ENCODE measurements around the gene MIOS. TPM values are rescaled to one million over a fixed set of nuclear protein-coding genes. Genes with fewer than 3 reads are reported as not detected.

The MIOS gene
- total and polyA plus RNA-seq, 9 of the 15 experiments (the other 6 are each of a cell fraction or from before 2014, with no cell fraction given) = 7.8 to 47.8 (median 30.6) TPM

DNA sequence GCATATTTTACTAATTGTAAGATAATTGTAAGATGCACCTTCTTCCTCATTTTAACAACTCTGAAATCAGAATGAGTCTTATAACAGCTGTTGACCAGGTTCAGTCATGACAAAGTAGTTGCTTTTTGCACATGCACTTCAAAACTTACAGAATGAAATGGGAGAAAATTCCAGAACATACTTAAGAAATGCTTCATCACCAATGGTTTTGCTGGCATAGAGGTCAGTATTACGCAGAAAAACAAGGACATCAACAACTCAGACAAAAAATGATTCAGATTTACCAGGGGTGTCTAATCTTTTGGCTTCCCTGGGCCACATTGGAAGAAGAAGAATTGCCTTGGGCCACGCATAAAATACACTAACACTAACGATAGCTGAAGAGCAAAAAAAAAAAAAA, 44.3 kb upstream of the MIOS start:
- no peaks in the 10 kb centered on the region for H3K4me1 ChIP-seq (replicated peaks in 1 of 2; ENCODE audit: control insufficient read depth in 2 of 2, insufficient read depth in 2 of 2, low read length in 2 of 2)
- in situ Hi-C loops (cut with MboI) (no loop called here), intact Hi-C loops (cut with micrococcal nuclease) (loop anchor here (10.0 kb wide), 1 partner anchor 772 kb away; no protein-coding TSS in a partner anchor)
- H3K9me3 ChIP-seq (replicated peaks; ENCODE audit: control insufficient read depth, insufficient read depth, low read depth, low read length) = no peaks in the 10 kb centered on the region
- FAIRE-seq = no peak
- no peaks in the 10 kb centered on the region for H3K79me2 ChIP-seq (ENCODE audit: control insufficient read depth, insufficient read depth, low read length)
- H3K4me3 ChIP-seq = no peak overlapping the region
- BruUV-seq (replicated peaks) = no TSS peak
- TF ChIP-seq ZNF644 (tag; IDR thresholded peaks at IDR 0.05; ENCODE audit: low read depth) (no peak), ELF2 (CRISPR knock-in tag; IDR thresholded peaks at IDR 0.05) (no peak), MXI1 (IDR thresholded peaks at IDR 0.05; ENCODE audit: low read depth, low read length) (no peak), NRF1 (conservative IDR thresholded peaks at IDR 0.05 in 1 of 2, IDR thresholded peaks at IDR 0.05 in 1 of 2) (no peak), SRSF9 (IDR thresholded peaks at IDR 0.05; ENCODE audit: borderline replicate concordance, low read depth, low read length) (no peak), CXXC5 (CRISPR knock-in tag; IDR thresholded peaks at IDR 0.05) (no peak)
- no peaks in the 10 kb centered on the region for H3K9me1 ChIP-seq (ENCODE audit: control insufficient read depth, insufficient read depth, low read length)
- no peaks in the 10 kb centered on the region for H3K27me3 ChIP-seq (ENCODE audit: control insufficient read depth in 2 of 2, insufficient read depth in 2 of 2, low read length in 2 of 2)
- CTCF ChIA-PET (ENCODE audit: low intra/inter-chr PET ratio) = no interaction called here
- H3K4me2 ChIP-seq (ENCODE audit: insufficient read depth, low read length) = no peak overlapping the region
- no peak for DNase-seq (ENCODE audit: extremely low read depth in 1 of 4, low spot score in 3 of 4)
- no peak overlapping the region for H3K27ac ChIP-seq (ENCODE audit: extremely low read depth, low read depth, low read length)
- no peak overlapping the region for H2AFZ ChIP-seq (ENCODE audit: low read depth, low read length)
- H3K9ac ChIP-seq (ENCODE audit: insufficient read depth in 1 of 2, low read depth in 2 of 2, low read length in 2 of 2) = no peak overlapping the region
- WGBS (ENCODE audit: insufficient coverage, low coverage, missing lambda C conversion rate) = 30% methylated on average over 2 of the region's 3 CpGs
- no peak for ATAC-seq
- POLR2A ChIA-PET = no interaction called here
- H4K20me1 ChIP-seq (replicated peaks; ENCODE audit: control insufficient read depth, insufficient read depth, low read length) = no peaks in the 10 kb centered on the region
- H3K36me3 ChIP-seq (ENCODE audit: control insufficient read depth, insufficient read depth, low read length) = no peaks in the 10 kb centered on the region

DNA sequence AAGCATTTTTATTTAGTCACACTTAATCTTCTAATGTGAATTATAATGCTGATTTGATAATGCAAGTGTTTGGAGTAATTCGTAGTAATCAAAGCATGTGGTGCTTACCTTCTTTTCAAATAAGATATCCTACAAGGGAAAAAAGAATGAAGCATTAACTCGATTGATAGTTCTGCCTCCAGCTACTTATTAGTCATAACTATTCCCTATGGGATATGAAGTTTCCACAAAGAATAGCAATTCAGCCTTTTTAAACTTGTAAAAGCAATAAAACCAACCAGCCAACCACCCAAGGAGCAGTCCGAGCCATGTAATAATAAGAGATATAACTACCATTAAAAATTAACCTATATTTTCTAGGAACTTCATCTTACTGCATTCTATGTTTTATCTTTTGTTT, 42.6 kb upstream of the MIOS start:
- intact Hi-C loops (cut with micrococcal nuclease) (loop anchor here (10.0 kb wide), 1 partner anchor 771 kb away; no protein-coding TSS in a partner anchor), in situ Hi-C loops (cut with MboI) (no loop called here)
- no peaks in the 10 kb centered on the region for H3K9me1 ChIP-seq (ENCODE audit: control insufficient read depth, insufficient read depth, low read length)
- FAIRE-seq = no peak
- POLR2A ChIA-PET = no interaction called here
- no peak overlapping the region for H3K4me3 ChIP-seq
- no peaks in the 10 kb centered on the region for H3K79me2 ChIP-seq (ENCODE audit: control insufficient read depth, insufficient read depth, low read length)
- no peak overlapping the region for H2AFZ ChIP-seq (ENCODE audit: low read depth, low read length)
- H3K36me3 ChIP-seq (ENCODE audit: control insufficient read depth, insufficient read depth, low read length) = no peaks in the 10 kb centered on the region
- ATAC-seq = no peak
- no TSS peak for BruUV-seq (replicated peaks)
- H3K9me3 ChIP-seq (replicated peaks; ENCODE audit: control insufficient read depth, insufficient read depth, low read depth, low read length) = no peaks in the 10 kb centered on the region
- H3K4me2 ChIP-seq (ENCODE audit: insufficient read depth, low read length) = no peak overlapping the region
- WGBS (ENCODE audit: insufficient coverage, low coverage, missing lambda C conversion rate) = 10% methylated on average over 3 of the region's 3 CpGs
- H3K27ac ChIP-seq (ENCODE audit: extremely low read depth, low read depth, low read length) = no peak overlapping the region
- H4K20me1 ChIP-seq (replicated peaks; ENCODE audit: control insufficient read depth, insufficient read depth, low read length) = no peaks in the 10 kb centered on the region
- TF ChIP-seq, protein P1, sequence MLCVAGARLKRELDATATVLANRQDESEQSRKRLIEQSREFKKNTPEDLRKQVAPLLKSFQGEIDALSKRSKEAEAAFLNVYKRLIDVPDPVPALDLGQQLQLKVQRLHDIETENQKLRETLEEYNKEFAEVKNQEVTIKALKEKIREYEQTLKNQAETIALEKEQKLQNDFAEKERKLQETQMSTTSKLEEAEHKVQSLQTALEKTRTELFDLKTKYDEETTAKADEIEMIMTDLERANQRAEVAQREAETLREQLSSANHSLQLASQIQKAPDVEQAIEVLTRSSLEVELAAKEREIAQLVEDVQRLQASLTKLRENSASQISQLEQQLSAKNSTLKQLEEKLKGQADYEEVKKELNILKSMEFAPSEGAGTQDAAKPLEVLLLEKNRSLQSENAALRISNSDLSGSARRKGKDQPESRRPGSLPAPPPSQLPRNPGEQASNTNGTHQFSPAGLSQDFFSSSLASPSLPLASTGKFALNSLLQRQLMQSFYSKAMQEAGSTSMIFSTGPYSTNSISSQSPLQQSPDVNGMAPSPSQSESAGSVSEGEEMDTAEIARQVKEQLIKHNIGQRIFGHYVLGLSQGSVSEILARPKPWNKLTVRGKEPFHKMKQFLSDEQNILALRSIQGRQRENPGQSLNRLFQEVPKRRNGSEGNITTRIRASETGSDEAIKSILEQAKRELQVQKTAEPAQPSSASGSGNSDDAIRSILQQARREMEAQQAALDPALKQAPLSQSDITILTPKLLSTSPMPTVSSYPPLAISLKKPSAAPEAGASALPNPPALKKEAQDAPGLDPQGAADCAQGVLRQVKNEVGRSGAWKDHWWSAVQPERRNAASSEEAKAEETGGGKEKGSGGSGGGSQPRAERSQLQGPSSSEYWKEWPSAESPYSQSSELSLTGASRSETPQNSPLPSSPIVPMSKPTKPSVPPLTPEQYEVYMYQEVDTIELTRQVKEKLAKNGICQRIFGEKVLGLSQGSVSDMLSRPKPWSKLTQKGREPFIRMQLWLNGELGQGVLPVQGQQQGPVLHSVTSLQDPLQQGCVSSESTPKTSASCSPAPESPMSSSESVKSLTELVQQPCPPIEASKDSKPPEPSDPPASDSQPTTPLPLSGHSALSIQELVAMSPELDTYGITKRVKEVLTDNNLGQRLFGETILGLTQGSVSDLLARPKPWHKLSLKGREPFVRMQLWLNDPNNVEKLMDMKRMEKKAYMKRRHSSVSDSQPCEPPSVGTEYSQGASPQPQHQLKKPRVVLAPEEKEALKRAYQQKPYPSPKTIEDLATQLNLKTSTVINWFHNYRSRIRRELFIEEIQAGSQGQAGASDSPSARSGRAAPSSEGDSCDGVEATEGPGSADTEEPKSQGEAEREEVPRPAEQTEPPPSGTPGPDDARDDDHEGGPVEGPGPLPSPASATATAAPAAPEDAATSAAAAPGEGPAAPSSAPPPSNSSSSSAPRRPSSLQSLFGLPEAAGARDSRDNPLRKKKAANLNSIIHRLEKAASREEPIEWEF (CRISPR knock-in tag; IDR thresholded peaks at IDR 0.05) = no peak
- no peak for TF ChIP-seq POLR2H (tag; IDR thresholded peaks at IDR 0.05; ENCODE audit: low read depth)
- TF ChIP-seq ZNF583 (CRISPR knock-in tag; IDR thresholded peaks at IDR 0.05) = no peak
- TF ChIP-seq ZNF174 (CRISPR knock-in tag; IDR thresholded peaks at IDR 0.05) = no peak
- H3K27me3 ChIP-seq (ENCODE audit: control insufficient read depth in 2 of 2, insufficient read depth in 2 of 2, low read length in 2 of 2) = 0 out of 5 replicates have a peak, but pooled peaks cover 0 to 3% of the 10 kb centered on the region in 2 experiments
- DNase-seq (ENCODE audit: extremely low read depth in 1 of 4, low spot score in 3 of 4) = no peak
- CTCF ChIA-PET (ENCODE audit: low intra/inter-chr PET ratio) = no interaction called here
- no peak overlapping the region for H3K9ac ChIP-seq (ENCODE audit: insufficient read depth in 1 of 2, low read depth in 2 of 2, low read length in 2 of 2)
- no peaks in the 10 kb centered on the region for H3K4me1 ChIP-seq (replicated peaks in 1 of 2; ENCODE audit: control insufficient read depth in 2 of 2, insufficient read depth in 2 of 2, low read length in 2 of 2)

All from K562 (cell line).